ENCODE results near the gene LGR4. TPM values are rescaled to one million over a fixed set of nuclear protein-coding genes. Genes with fewer than 3 reads are reported as not detected.
A peak's percentile ranks its signal among the peaks of the same experiment; 100 is the strongest.

The LGR4 gene
- total and polyA plus RNA-seq, 11 donors, result 7.4 to 39.1 (median 28.3) TPM

DNA sequence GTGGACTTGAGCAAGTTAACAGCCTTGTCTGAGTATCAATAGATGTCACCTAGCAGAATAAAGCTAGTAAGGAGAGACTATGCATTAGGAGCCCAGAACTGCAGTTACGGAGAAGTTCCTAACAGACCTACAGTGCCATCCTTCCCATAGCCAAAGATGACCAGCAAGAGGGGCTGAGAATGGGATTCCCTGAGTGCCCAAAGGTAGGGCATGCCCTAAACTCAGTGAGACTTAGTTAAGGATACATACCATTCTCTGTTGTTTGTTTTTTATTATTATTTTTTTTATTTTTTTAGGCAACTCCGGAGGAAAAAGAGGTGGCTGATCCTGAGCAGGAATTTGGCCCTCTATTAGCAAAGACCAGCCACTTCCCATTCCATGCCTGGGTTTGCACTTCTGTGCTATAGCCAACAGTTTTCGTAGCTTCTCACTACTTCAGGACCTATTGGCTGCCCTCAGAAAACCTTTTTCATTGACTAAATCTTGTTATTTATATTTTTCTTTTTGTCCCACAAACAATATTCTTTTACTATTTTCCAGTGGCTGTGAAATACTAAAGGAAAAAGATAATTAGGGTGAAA lies 76.2 kb downstream of the LGR4 start:
- intact Hi-C loops (cut with DNase I), result loop anchor here in 1 of 10 donors (5.0 kb wide), 1 partner anchor 76 kb away; the partner anchor contains the start of gene LGR4
- Histone ChIP-seq H3K27ac (no peak overlapping the region), H3K27me3 (no peaks in the 10 kb centered on the region), H3K9me3 (no peaks in the 10 kb centered on the region), H3K4me1 (peaks cover 0 to 56% (median 5%) of the 10 kb centered on the region in 12 donors), H3K36me3 (no peaks in the 10 kb centered on the region), H3K4me3 (no peak overlapping the region)
- ATAC-seq, result peak in 1 of 4 donors; percentile 3
- no peak for TF ChIP-seq POLR2A (IDR thresholded peaks at IDR 0.05)
- TF ChIP-seq, protein P1, sequence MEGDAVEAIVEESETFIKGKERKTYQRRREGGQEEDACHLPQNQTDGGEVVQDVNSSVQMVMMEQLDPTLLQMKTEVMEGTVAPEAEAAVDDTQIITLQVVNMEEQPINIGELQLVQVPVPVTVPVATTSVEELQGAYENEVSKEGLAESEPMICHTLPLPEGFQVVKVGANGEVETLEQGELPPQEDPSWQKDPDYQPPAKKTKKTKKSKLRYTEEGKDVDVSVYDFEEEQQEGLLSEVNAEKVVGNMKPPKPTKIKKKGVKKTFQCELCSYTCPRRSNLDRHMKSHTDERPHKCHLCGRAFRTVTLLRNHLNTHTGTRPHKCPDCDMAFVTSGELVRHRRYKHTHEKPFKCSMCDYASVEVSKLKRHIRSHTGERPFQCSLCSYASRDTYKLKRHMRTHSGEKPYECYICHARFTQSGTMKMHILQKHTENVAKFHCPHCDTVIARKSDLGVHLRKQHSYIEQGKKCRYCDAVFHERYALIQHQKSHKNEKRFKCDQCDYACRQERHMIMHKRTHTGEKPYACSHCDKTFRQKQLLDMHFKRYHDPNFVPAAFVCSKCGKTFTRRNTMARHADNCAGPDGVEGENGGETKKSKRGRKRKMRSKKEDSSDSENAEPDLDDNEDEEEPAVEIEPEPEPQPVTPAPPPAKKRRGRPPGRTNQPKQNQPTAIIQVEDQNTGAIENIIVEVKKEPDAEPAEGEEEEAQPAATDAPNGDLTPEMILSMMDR (IDR thresholded peaks at IDR 0.05), result no peak
- DNase-seq, result no peak
- 67 to 81% (median 75%) methylated on average over 3 of the region's 3 CpGs for WGBS, 4 donors

DNA sequence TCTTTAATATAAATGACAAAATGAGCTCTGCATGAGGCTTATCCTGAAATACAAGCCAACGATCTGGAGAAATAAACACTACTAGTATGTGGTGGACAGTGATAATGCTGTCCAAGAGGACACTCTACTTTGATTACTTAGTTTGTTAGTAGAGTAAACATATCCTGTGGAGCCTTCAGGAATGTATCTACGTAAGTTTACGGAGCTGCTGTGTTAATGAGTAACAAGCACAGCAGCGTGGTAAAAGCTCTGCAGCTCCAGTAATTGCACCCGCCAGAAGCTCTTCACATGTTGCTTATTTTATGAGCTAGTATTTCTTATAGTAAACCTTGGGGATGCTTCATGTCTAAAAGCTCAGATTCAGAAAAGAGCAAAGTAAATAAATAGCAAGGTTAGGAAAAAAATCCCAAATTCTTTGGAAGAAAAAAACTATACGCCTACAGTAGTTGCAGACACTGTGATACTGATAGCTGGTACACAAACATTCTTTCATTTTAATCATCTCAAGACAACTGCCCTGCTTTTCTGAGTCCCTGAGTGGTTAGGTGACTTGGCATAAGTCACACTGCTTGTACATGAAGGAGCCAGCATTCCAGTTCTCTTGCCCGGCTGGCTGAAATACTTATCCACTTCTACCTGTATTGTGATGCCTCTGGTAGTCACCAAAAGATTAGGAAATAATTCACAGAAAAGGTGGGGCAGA lies 76.9 kb downstream of the LGR4 start:
- H3K27me3 ChIP-seq, result no peaks in the 10 kb centered on the region
- H3K4me3 ChIP-seq, result no peak overlapping the region
- intact Hi-C loops (cut with DNase I), result loop anchor here in 1 of 10 donors (5.0 kb wide), 1 partner anchor 77 kb away; the partner anchor contains the start of gene LGR4
- no peaks in the 10 kb centered on the region for H3K36me3 ChIP-seq
- DNase-seq, result no peak
- peaks cover 0 to 58% (median 5%) of the 10 kb centered on the region in 12 donors for H3K4me1 ChIP-seq
- no peak for TF ChIP-seq POLR2A (IDR thresholded peaks at IDR 0.05)
- TF ChIP-seq, protein P1 (IDR thresholded peaks at IDR 0.05), result no peak
- peak in 3 of 4 donors; percentile 33 to 54 (median 53) for ATAC-seq
- H3K27ac ChIP-seq, result peak overlapping the region in 4 of 12 donors; percentile 5 to 45 (median 14)
- no peaks in the 10 kb centered on the region for H3K9me3 ChIP-seq
- 41 to 57% (median 47%) methylated on average over 7 of the region's 7 CpGs for WGBS, 4 donors

DNA sequence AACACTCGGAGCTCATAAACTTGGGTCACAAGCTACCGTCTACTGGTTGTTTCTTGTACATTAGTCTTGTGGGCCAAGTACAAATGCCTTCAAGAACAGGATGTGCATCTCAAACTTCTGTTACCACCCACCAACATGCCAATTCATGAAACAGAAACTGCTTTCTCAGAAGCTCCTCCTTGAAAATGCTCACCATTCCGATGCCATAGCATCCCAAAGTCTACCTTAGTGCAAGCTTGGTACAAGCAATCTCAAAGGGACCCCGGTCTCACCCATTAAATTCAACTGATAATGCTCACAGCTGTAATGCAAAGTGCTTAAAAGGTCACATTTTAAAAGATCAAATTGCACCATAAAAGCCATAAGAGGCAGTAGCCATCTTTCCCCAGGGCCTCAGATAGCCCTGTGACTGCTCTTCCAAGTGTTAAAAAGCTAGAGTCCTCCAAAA lies 77.8 kb downstream of the LGR4 start:
- peaks cover 0 to 58% (median 5%) of the 10 kb centered on the region in 12 donors for H3K4me1 ChIP-seq
- no peak for ATAC-seq
- intact Hi-C loops (cut with DNase I), result loop anchor here in 4 of 10 donors (5.0 kb wide), 2 partner anchors 53 to 77 kb away; partner anchors contain the start of gene LGR4 (in 3 of the 4)
- peaks cover 0 to 3% (median 0%) of the 10 kb centered on the region in 9 donors for H3K36me3 ChIP-seq
- no peaks in the 10 kb centered on the region for H3K9me3 ChIP-seq
- WGBS, 4 donors, result 73 to 79% (median 75%) methylated on average over 4 of the region's 4 CpGs
- H3K27ac ChIP-seq, result peak overlapping the region in 3 of 12 donors; percentile 6 to 45 (median 21)
- no peak for DNase-seq
- TF ChIP-seq POLR2A (IDR thresholded peaks at IDR 0.05), result no peak
- TF ChIP-seq, protein P1 (IDR thresholded peaks at IDR 0.05), result no peak
- H3K4me3 ChIP-seq, result no peak overlapping the region
- no peaks in the 10 kb centered on the region for H3K27me3 ChIP-seq

Measured in heart left ventricle (tissue), 16 donors.